HEK293 (cell line): ENCODE measurements around the gene CDC42.

Experiments used
- CTCF ChIA-PET: fragments of 350-600 bp; formaldehyde crosslinking; extraction: SDS; loops from one replicate; lab custom pipeline; 2021; ENCODE audit warnings: antibody characterized with exemption; lab: Yijun Ruan, JAX
- POLR2A ChIA-PET: fragments of 300-600 bp; formaldehyde crosslinking; extraction: SDS; loops from one replicate; lab custom pipeline; 2020; ENCODE audit warnings: antibody characterized with exemption, inconsistent platforms; lab: Yijun Ruan, JAX
- H3K27ac ChIP-seq: fragments of 200-500 bp; sonication (Bioruptor generic); 2 replicates; pipeline ENCODE4 v1.5.1; 2014; ENCODE audit warnings: low read depth, low read length, control low read depth, inconsistent platforms; ENCODE audit errors: extremely low read depth
- H3K36me3 ChIP-seq, 2 experiments: fragments of 200-500 bp in 1 of 2; sonication (Bioruptor generic) in 1 of 2; 1 replicate in 1 of 2; 2 replicates in 1 of 2; pipeline ENCODE4 v1.5.1; 2014 to 2017; ENCODE audit warnings: inconsistent platforms in 2 of 2, low read length in 2 of 2; ENCODE audit not compliant: control insufficient read depth in 2 of 2, insufficient read depth in 1 of 2
- H3K4me1 ChIP-seq: fragments of 200-500 bp; sonication (Bioruptor generic); 2 replicates; pipeline ENCODE4 v1.5.1; 2014; ENCODE audit warnings: mild to moderate bottlenecking, low read length, inconsistent platforms; ENCODE audit not compliant: control insufficient read depth, insufficient read depth
- H3K4me3 ChIP-seq: 2 replicates; pipeline ENCODE4 v1.5.1; 2011; ENCODE audit warnings: low read depth, mild to moderate bottlenecking, control low read depth, low read length, moderate library complexity
- H3K9me3 ChIP-seq: fragments of 200-500 bp; sonication (Bioruptor generic); 2 replicates; pipeline ENCODE4 v1.5.1; 2014; ENCODE audit warnings: low read depth, low read length, inconsistent platforms; ENCODE audit not compliant: control insufficient read depth, insufficient read depth
- MZF1 ChIP-seq: fragments of 450-650 bp; formaldehyde crosslinking; IDR thresholded peaks from 2 replicates; pipeline ENCODE4 v1.5.1; 2017; ENCODE audit warnings: missing biosample characterization, missing genetic modification characterization, borderline replicate concordance
- OVOL3 ChIP-seq: fragments of 450-650 bp; formaldehyde crosslinking; IDR thresholded peaks from 2 replicates; pipeline ENCODE4 v1.5.1; 2016; ENCODE audit warnings: missing biosample characterization, missing genetic modification characterization
- REPIN1 ChIP-seq: fragments of 450-650 bp; formaldehyde crosslinking; IDR thresholded peaks from 2 replicates; pipeline ENCODE4 v1.5.1; 2017; ENCODE audit warnings: missing biosample characterization, missing genetic modification characterization, low read depth
- ZBTB8A ChIP-seq: fragments of 450-650 bp; formaldehyde crosslinking; IDR thresholded peaks from 2 replicates; pipeline ENCODE4 v1.5.1; 2016; ENCODE audit warnings: missing biosample characterization, missing genetic modification characterization
- ZNF10 ChIP-seq: fragments of 450-650 bp; formaldehyde crosslinking; IDR thresholded peaks from 2 replicates; pipeline ENCODE4 v1.5.1; 2017; ENCODE audit warnings: missing biosample characterization, missing genetic modification characterization
- ZNF214 ChIP-seq: fragments of 450-650 bp; formaldehyde crosslinking; IDR thresholded peaks from 2 replicates; pipeline ENCODE4 v1.5.1; 2017; ENCODE audit warnings: missing biosample characterization, mild to moderate bottlenecking, missing genetic modification characterization, borderline replicate concordance
- ZNF239 ChIP-seq: fragments of 450-650 bp; formaldehyde crosslinking; IDR thresholded peaks from 2 replicates; pipeline ENCODE4 v1.5.1; 2016; ENCODE audit warnings: missing biosample characterization, missing genetic modification characterization
- ZNF510 ChIP-seq: fragments of 450-650 bp; formaldehyde crosslinking; IDR thresholded peaks from 2 replicates; pipeline ENCODE4 v1.5.1; 2018; ENCODE audit warnings: mild to moderate bottlenecking, missing genetic modification characterization, missing biosample characterization; ENCODE audit not compliant: insufficient replicate concordance
- ZNF529 ChIP-seq: fragments of 450-650 bp; formaldehyde crosslinking; IDR thresholded peaks from 2 replicates; pipeline ENCODE4 v1.5.1; 2017; ENCODE audit warnings: missing genetic modification characterization, missing biosample characterization; ENCODE audit not compliant: insufficient replicate concordance
- ZNF548 ChIP-seq: fragments of 450-650 bp; formaldehyde crosslinking; IDR thresholded peaks from 2 replicates; pipeline ENCODE4 v1.5.1; 2016; ENCODE audit warnings: missing biosample characterization, missing genetic modification characterization
- ZNF560 ChIP-seq: fragments of 450-650 bp; formaldehyde crosslinking; IDR thresholded peaks from 2 replicates; pipeline ENCODE4 v1.5.1; 2017; ENCODE audit warnings: missing biosample characterization, missing genetic modification characterization, borderline replicate concordance
- ZNF561 ChIP-seq: fragments of 450-650 bp; IDR thresholded peaks from 2 replicates; pipeline ENCODE4 v1.5.1; 2018; ENCODE audit warnings: missing biosample characterization, missing genetic modification characterization, borderline replicate concordance
- ZNF571 ChIP-seq: fragments of 450-650 bp; formaldehyde crosslinking; IDR thresholded peaks from 2 replicates; pipeline ENCODE4 v1.5.0; 2017; ENCODE audit warnings: missing biosample characterization, missing genetic modification characterization
- ZNF596 ChIP-seq: fragments of 450-650 bp; IDR thresholded peaks from 2 replicates; pipeline ENCODE4 v1.5.0; 2018; ENCODE audit warnings: missing biosample characterization, mild to moderate bottlenecking, missing genetic modification characterization, moderate library complexity
- ZNF610 ChIP-seq: fragments of 450-650 bp; formaldehyde crosslinking; IDR thresholded peaks from 2 replicates; pipeline ENCODE4 v1.5.1; 2016; ENCODE audit warnings: missing biosample characterization, missing genetic modification characterization, borderline replicate concordance
- ZNF654 ChIP-seq: fragments of 450-650 bp; formaldehyde crosslinking; IDR thresholded peaks from 2 replicates; pipeline ENCODE4 v1.5.1; 2016; ENCODE audit warnings: low read depth, missing biosample characterization, missing genetic modification characterization
- ZNF677 ChIP-seq: fragments of 450-650 bp; IDR thresholded peaks from 2 replicates; pipeline ENCODE4 v1.5.0; 2018; ENCODE audit warnings: missing biosample characterization, mild to moderate bottlenecking, missing genetic modification characterization, moderate library complexity
- TF ChIP-seq, protein P1 (sequence below): fragments of 450-650 bp; formaldehyde crosslinking; IDR thresholded peaks from 2 replicates; pipeline ENCODE4 v1.5.1; 2016; ENCODE audit warnings: missing biosample characterization, missing genetic modification characterization, low read depth
- TF ChIP-seq, protein P2 (sequence below): fragments of 450-650 bp; formaldehyde crosslinking; IDR thresholded peaks from 2 replicates; pipeline ENCODE4 v1.5.1; 2016; ENCODE audit warnings: missing biosample characterization, missing genetic modification characterization
- TF ChIP-seq, protein P3 (sequence below): fragments of 450-650 bp; formaldehyde crosslinking; IDR thresholded peaks from 2 replicates; pipeline ENCODE4 v1.5.1; 2017; ENCODE audit warnings: missing biosample characterization, missing genetic modification characterization
- TF ChIP-seq, protein P4 (sequence below): fragments of 450-650 bp; formaldehyde crosslinking; IDR thresholded peaks from 2 replicates; pipeline ENCODE4 v1.5.1; 2017; ENCODE audit warnings: missing biosample characterization, missing genetic modification characterization
- TF ChIP-seq, protein P5 (sequence below): fragments of 450-650 bp; formaldehyde crosslinking; IDR thresholded peaks from 2 replicates; pipeline ENCODE4 v1.5.1; 2016; ENCODE audit warnings: missing biosample characterization, missing genetic modification characterization

The CDC42 gene

DNA sequence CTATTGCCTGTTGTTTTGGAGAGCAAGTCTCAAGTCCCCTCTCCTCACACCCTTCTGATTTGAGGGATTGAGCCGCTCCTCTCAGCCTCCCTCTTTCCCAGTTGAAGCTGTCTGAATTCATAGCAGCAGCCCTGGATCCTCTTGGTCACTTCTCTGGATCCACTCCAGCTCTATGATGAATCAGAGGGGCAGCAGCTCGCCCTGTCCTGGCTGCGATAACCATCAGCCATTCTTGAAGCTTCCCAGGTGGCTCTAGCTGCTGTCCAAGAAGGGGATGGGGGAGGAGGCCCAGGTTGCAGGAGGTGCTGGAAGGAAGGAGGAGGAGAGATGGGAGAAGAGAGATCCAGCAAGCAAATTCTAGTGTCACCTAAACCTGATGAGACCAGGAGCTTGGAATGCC lies 59.1 kb downstream of the CDC42 start:
- CTCF ChIA-PET: interaction anchor here (2.9 kb wide), 1 partner anchor 20 kb away, joined by 7 read pairs; no protein-coding TSS in a partner anchor

DNA sequence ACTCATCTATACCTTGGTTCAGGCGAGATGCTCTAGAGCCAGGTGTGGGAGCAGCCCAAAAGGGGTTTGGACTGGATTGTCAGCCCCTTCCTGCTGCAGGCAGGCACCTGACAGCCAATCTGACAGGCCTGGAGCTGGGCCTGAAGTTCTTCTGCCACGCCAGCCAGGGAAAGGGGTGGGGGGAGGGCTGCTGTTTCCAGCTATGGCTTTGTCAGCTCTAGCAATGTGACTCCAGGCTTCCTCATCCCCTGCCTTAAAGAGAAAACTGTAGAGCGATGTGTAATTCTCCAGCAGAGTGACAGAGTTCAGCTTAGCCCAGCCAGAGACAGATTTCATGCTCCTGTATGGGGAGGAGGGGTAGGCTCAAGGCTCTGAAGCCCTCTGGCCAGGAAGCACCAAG lies 60.0 kb downstream of the CDC42 start:
- Histone ChIP-seq H3K27ac (no peak overlapping the region), H3K4me3 (no peak overlapping the region), H3K36me3 (peaks cover 0 to 65% of the 10 kb centered on the region in 2 experiments; a peak in 1 of 3 replicates), H3K4me1 (peaks cover 11% of the 10 kb centered on the region), H3K9me3 (no peaks in the 10 kb centered on the region)
- POLR2A ChIA-PET: no interaction called here
- CTCF ChIA-PET: no interaction called here
- TF ChIP-seq ZNF560 (tag by site-specific recombination) (no peak), ZNF529 (no peak), ZNF10 (tag by site-specific recombination) (no peak), REPIN1 (tag by site-specific recombination) (no peak), ZNF548 (tag by site-specific recombination) (no peak), ZNF677 (tag by site-specific recombination) (no peak), ZNF596 (tag by site-specific recombination) (no peak), ZNF571 (tag by site-specific recombination) (no peak), ZNF214 (no peak)
- TF ChIP-seq, protein P1, sequence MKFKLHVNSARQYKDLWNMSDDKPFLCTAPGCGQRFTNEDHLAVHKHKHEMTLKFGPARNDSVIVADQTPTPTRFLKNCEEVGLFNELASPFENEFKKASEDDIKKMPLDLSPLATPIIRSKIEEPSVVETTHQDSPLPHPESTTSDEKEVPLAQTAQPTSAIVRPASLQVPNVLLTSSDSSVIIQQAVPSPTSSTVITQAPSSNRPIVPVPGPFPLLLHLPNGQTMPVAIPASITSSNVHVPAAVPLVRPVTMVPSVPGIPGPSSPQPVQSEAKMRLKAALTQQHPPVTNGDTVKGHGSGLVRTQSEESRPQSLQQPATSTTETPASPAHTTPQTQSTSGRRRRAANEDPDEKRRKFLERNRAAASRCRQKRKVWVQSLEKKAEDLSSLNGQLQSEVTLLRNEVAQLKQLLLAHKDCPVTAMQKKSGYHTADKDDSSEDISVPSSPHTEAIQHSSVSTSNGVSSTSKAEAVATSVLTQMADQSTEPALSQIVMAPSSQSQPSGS (tag by site-specific recombination): no peak
- TF ChIP-seq, protein P2, sequence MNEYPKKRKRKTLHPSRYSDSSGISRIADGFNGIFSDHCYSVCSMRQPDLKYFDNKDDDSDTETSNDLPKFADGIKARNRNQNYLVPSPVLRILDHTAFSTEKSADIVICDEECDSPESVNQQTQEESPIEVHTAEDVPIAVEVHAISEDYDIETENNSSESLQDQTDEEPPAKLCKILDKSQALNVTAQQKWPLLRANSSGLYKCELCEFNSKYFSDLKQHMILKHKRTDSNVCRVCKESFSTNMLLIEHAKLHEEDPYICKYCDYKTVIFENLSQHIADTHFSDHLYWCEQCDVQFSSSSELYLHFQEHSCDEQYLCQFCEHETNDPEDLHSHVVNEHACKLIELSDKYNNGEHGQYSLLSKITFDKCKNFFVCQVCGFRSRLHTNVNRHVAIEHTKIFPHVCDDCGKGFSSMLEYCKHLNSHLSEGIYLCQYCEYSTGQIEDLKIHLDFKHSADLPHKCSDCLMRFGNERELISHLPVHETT (tag by site-specific recombination): no peak
- TF ChIP-seq, all 188 proteins: peak for 0

More for the DNA sequence above, 59.1 kb downstream of the CDC42 start:
- Histone ChIP-seq H3K4me1 (peaks cover 11% of the 10 kb centered on the region), H3K9me3 (no peaks in the 10 kb centered on the region)
- TF ChIP-seq ZBTB8A (tag by site-specific recombination): no peak
- no peak for TF ChIP-seq OVOL3 (tag by site-specific recombination)
- TF ChIP-seq, protein P3, sequence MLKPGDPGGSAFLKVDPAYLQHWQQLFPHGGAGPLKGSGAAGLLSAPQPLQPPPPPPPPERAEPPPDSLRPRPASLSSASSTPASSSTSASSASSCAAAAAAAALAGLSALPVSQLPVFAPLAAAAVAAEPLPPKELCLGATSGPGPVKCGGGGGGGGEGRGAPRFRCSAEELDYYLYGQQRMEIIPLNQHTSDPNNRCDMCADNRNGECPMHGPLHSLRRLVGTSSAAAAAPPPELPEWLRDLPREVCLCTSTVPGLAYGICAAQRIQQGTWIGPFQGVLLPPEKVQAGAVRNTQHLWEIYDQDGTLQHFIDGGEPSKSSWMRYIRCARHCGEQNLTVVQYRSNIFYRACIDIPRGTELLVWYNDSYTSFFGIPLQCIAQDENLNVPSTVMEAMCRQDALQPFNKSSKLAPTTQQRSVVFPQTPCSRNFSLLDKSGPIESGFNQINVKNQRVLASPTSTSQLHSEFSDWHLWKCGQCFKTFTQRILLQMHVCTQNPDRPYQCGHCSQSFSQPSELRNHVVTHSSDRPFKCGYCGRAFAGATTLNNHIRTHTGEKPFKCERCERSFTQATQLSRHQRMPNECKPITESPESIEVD (tag by site-specific recombination): no peak
- no peak for TF ChIP-seq ZNF510 (tag by site-specific recombination)
- no peak for TF ChIP-seq MZF1 (tag by site-specific recombination)
- TF ChIP-seq ZNF561 (tag by site-specific recombination): no peak
- no peak for TF ChIP-seq ZNF654 (tag by site-specific recombination)
- TF ChIP-seq ZNF239 (tag by site-specific recombination): no peak
- TF ChIP-seq, protein P4, sequence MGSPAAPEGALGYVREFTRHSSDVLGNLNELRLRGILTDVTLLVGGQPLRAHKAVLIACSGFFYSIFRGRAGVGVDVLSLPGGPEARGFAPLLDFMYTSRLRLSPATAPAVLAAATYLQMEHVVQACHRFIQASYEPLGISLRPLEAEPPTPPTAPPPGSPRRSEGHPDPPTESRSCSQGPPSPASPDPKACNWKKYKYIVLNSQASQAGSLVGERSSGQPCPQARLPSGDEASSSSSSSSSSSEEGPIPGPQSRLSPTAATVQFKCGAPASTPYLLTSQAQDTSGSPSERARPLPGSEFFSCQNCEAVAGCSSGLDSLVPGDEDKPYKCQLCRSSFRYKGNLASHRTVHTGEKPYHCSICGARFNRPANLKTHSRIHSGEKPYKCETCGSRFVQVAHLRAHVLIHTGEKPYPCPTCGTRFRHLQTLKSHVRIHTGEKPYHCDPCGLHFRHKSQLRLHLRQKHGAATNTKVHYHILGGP (tag by site-specific recombination): no peak
- TF ChIP-seq, protein P5, sequence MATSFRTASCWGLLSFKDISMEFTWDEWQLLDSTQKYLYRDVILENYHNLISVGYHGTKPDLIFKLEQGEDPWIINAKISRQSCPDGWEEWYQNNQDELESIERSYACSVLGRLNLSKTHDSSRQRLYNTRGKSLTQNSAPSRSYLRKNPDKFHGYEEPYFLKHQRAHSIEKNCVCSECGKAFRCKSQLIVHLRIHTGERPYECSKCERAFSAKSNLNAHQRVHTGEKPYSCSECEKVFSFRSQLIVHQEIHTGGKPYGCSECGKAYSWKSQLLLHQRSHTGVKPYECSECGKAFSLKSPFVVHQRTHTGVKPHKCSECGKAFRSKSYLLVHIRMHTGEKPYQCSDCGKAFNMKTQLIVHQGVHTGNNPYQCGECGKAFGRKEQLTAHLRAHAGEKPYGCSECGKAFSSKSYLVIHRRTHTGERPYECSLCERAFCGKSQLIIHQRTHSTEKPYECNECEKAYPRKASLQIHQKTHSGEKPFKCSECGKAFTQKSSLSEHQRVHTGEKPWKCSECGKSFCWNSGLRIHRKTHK: no peak
- TF ChIP-seq ZNF610 (tag by site-specific recombination): no peak
- TF ChIP-seq, all 188 proteins: peak for 0
- H3K4me3 ChIP-seq: no peak overlapping the region
- H3K27ac ChIP-seq: no peak overlapping the region
- POLR2A ChIA-PET: interaction anchor here (1.4 kb wide), 1 partner anchor 12 kb away, joined by 3 read pairs; no protein-coding TSS in a partner anchor
- peaks cover 0 to 65% of the 10 kb centered on the region in 2 experiments; a peak in 1 of 3 replicates for H3K36me3 ChIP-seq
